ENCODE results near the gene SUMO4. TPM values are rescaled to one million over a fixed set of nuclear protein-coding genes. Genes with fewer than 3 reads are reported as not detected.

The SUMO4 gene
- total and polyA plus RNA-seq, 4 donors, result 0.83 to 3.3 (median 0.84) TPM; not detected in 1

DNA sequence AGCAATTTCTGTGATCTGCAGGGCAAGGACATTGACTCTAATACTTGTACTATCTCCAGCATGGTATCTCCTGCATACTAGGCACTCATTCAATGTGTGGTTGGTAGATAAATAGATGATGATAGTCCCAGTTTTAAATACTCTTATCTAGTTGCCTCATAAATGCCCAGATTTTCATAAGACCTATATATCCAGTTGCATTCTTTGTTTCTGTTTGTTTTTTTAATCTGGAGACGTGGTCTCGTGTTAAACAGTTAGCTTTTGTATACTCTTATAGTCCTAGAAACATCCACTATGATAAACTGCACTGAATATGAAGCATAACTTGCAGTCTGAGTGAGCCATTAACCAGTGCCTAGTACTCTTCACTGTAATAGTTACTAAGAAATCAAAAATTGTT lies 35.5 kb upstream of the SUMO4 start:
- peaks cover 3 to 25% (median 12%) of the 10 kb centered on the region in 4 donors for H3K4me1 ChIP-seq (ENCODE audit: control insufficient read depth in 4 of 4, insufficient read depth in 4 of 4, low read length in 3 of 4)
- no peaks in the 10 kb centered on the region for H3K9me3 ChIP-seq (ENCODE audit: control insufficient read depth in 4 of 4, low read length in 3 of 4)
- H3K9ac ChIP-seq (ENCODE audit: low read depth in 1 of 2, low read length in 2 of 2), result no peak overlapping the region
- no peak overlapping the region for H3K27ac ChIP-seq (ENCODE audit: low read depth in 1 of 2, low read length in 2 of 2)
- H3K4me3 ChIP-seq (ENCODE audit: low read depth in 1 of 3, low read length in 3 of 3), result no peak overlapping the region
- no peaks in the 10 kb centered on the region for H3K36me3 ChIP-seq (ENCODE audit: control insufficient read depth in 4 of 4, insufficient read depth in 3 of 4, low read depth in 1 of 4, low read length in 3 of 4)
- DNase-seq (ENCODE audit: low spot score), result no peak
- WGBS, result 77% methylated on average over 2 of the region's 2 CpGs
- no peak for TF ChIP-seq FOXA2 (IDR thresholded peaks at IDR 0.05)
- no peak for TF ChIP-seq RAD21 (IDR thresholded peaks at IDR 0.05)
- no peak for TF ChIP-seq SP1 (IDR thresholded peaks at IDR 0.05)
- no peak for TF ChIP-seq YY1 (IDR thresholded peaks at IDR 0.05)
- H3K27me3 ChIP-seq (ENCODE audit: control insufficient read depth in 4 of 4, insufficient read depth in 4 of 4, low read length in 3 of 4), result no peaks in the 10 kb centered on the region

DNA sequence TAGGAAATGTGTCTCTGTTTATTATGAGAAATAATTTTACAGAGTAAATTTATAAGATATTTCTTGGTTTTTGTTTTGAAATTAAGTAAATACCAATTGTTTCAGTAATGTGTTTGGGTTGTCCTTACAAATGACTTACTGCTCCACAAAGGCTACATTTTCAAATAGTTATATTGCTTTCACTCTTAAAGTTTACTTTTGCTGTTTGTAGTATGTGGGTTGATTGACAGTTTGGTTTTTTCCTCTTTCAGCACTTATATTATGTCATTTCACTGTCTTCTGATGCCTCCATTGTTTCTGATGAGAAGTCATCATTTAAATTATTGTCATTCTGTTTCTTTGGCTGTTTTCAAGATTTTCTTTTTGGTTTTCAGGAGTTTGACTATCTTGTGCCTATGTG lies 34.9 kb upstream of the SUMO4 start:
- DNase-seq (ENCODE audit: low spot score), result no peak
- H3K4me1 ChIP-seq (ENCODE audit: control insufficient read depth in 4 of 4, insufficient read depth in 4 of 4, low read length in 3 of 4), result peaks cover 2 to 24% (median 11%) of the 10 kb centered on the region in 4 donors
- H3K36me3 ChIP-seq (ENCODE audit: control insufficient read depth in 4 of 4, insufficient read depth in 3 of 4, low read depth in 1 of 4, low read length in 3 of 4), result no peaks in the 10 kb centered on the region
- H3K27me3 ChIP-seq (ENCODE audit: control insufficient read depth in 4 of 4, insufficient read depth in 4 of 4, low read length in 3 of 4), result no peaks in the 10 kb centered on the region
- H3K4me3 ChIP-seq (ENCODE audit: low read depth in 1 of 3, low read length in 3 of 3), result no peak overlapping the region
- no peak overlapping the region for H3K9ac ChIP-seq (ENCODE audit: low read depth in 1 of 2, low read length in 2 of 2)
- H3K27ac ChIP-seq (ENCODE audit: low read depth in 1 of 2, low read length in 2 of 2), result no peak overlapping the region
- no peaks in the 10 kb centered on the region for H3K9me3 ChIP-seq (ENCODE audit: control insufficient read depth in 4 of 4, low read length in 3 of 4)
- TF ChIP-seq, protein P1, sequence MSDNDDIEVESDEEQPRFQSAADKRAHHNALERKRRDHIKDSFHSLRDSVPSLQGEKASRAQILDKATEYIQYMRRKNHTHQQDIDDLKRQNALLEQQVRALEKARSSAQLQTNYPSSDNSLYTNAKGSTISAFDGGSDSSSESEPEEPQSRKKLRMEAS (IDR thresholded peaks at IDR 0.05), result no peak
- TF ChIP-seq TAF1 (conservative IDR thresholded peaks at IDR 0.05), result no peak
- no peak for TF ChIP-seq NR2F2 (IDR thresholded peaks at IDR 0.05)
- TF ChIP-seq, protein P2, sequence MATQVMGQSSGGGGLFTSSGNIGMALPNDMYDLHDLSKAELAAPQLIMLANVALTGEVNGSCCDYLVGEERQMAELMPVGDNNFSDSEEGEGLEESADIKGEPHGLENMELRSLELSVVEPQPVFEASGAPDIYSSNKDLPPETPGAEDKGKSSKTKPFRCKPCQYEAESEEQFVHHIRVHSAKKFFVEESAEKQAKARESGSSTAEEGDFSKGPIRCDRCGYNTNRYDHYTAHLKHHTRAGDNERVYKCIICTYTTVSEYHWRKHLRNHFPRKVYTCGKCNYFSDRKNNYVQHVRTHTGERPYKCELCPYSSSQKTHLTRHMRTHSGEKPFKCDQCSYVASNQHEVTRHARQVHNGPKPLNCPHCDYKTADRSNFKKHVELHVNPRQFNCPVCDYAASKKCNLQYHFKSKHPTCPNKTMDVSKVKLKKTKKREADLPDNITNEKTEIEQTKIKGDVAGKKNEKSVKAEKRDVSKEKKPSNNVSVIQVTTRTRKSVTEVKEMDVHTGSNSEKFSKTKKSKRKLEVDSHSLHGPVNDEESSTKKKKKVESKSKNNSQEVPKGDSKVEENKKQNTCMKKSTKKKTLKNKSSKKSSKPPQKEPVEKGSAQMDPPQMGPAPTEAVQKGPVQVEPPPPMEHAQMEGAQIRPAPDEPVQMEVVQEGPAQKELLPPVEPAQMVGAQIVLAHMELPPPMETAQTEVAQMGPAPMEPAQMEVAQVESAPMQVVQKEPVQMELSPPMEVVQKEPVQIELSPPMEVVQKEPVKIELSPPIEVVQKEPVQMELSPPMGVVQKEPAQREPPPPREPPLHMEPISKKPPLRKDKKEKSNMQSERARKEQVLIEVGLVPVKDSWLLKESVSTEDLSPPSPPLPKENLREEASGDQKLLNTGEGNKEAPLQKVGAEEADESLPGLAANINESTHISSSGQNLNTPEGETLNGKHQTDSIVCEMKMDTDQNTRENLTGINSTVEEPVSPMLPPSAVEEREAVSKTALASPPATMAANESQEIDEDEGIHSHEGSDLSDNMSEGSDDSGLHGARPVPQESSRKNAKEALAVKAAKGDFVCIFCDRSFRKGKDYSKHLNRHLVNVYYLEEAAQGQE (IDR thresholded peaks at IDR 0.05), result no peak
- no peak for TF ChIP-seq JUND (IDR thresholded peaks at IDR 0.05)
- TF ChIP-seq, protein P3, sequence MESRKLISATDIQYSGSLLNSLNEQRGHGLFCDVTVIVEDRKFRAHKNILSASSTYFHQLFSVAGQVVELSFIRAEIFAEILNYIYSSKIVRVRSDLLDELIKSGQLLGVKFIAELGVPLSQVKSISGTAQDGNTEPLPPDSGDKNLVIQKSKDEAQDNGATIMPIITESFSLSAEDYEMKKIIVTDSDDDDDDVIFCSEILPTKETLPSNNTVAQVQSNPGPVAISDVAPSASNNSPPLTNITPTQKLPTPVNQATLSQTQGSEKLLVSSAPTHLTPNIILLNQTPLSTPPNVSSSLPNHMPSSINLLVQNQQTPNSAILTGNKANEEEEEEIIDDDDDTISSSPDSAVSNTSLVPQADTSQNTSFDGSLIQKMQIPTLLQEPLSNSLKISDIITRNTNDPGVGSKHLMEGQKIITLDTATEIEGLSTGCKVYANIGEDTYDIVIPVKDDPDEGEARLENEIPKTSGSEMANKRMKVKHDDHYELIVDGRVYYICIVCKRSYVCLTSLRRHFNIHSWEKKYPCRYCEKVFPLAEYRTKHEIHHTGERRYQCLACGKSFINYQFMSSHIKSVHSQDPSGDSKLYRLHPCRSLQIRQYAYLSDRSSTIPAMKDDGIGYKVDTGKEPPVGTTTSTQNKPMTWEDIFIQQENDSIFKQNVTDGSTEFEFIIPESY (IDR thresholded peaks at IDR 0.05), result no peak
- TF ChIP-seq FOXA1 (IDR thresholded peaks at IDR 0.05), result no peak
- TF ChIP-seq HNF4G (IDR thresholded peaks at IDR 0.05), result no peak
- TF ChIP-seq YY1 (IDR thresholded peaks at IDR 0.05), result no peak
- TF ChIP-seq EGR1 (IDR thresholded peaks at IDR 0.05; ENCODE audit: low read depth in 2 of 2), result no peak
- TF ChIP-seq SP1 (IDR thresholded peaks at IDR 0.05), result no peak

DNA sequence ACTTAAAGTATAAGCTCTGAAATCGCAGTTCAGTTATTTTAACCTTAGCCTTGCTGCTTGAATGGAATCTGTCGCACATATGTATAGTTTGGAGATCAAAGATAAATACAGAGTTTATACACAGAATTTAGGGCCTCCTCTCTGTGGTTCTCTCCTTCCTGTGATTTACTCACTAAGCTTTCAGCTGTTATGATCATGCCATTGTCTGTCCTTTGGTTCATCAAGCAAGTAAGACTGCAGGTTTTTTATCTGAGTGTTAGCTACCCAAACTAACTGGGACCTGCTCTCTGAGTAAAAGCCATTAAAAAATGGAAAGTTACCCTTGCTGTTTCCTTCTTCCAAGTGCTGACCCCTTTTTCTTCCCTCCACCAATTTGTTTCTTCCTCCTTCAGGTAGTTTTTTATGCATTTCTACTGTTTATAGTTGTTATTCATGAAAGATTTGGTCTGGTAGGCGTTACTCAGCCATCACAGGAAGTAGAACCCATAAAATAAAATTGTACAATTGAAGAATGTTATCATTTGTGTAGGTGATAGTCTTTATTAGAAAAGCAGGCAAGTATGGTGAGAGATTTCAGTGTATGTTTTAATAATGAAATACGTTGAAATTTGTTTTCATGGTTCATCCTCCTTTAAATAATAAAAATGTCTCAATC lies 33.7 kb upstream of the SUMO4 start:
- DNase-seq (ENCODE audit: low spot score), result no peak
- peaks cover 0 to 24% (median 6%) of the 10 kb centered on the region in 4 donors for H3K4me1 ChIP-seq (ENCODE audit: control insufficient read depth in 4 of 4, insufficient read depth in 4 of 4, low read length in 3 of 4)
- 85% methylated on average over 4 of the region's 4 CpGs for WGBS
- H3K27me3 ChIP-seq (ENCODE audit: control insufficient read depth in 4 of 4, insufficient read depth in 4 of 4, low read length in 3 of 4), result no peaks in the 10 kb centered on the region
- TF ChIP-seq, protein P3 (IDR thresholded peaks at IDR 0.05), result no peak
- TF ChIP-seq, protein P4, sequence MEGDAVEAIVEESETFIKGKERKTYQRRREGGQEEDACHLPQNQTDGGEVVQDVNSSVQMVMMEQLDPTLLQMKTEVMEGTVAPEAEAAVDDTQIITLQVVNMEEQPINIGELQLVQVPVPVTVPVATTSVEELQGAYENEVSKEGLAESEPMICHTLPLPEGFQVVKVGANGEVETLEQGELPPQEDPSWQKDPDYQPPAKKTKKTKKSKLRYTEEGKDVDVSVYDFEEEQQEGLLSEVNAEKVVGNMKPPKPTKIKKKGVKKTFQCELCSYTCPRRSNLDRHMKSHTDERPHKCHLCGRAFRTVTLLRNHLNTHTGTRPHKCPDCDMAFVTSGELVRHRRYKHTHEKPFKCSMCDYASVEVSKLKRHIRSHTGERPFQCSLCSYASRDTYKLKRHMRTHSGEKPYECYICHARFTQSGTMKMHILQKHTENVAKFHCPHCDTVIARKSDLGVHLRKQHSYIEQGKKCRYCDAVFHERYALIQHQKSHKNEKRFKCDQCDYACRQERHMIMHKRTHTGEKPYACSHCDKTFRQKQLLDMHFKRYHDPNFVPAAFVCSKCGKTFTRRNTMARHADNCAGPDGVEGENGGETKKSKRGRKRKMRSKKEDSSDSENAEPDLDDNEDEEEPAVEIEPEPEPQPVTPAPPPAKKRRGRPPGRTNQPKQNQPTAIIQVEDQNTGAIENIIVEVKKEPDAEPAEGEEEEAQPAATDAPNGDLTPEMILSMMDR (IDR thresholded peaks at IDR 0.05; ENCODE audit: low read depth, low read length, missing input control), result no peak
- TF ChIP-seq YY1 (IDR thresholded peaks at IDR 0.05), result no peak
- H3K4me3 ChIP-seq (ENCODE audit: low read depth in 1 of 3, low read length in 3 of 3), result no peak overlapping the region
- no peak overlapping the region for H3K27ac ChIP-seq (ENCODE audit: low read depth in 1 of 2, low read length in 2 of 2)
- H3K9me3 ChIP-seq (ENCODE audit: control insufficient read depth in 4 of 4, low read length in 3 of 4), result no peaks in the 10 kb centered on the region
- H3K9ac ChIP-seq (ENCODE audit: low read depth in 1 of 2, low read length in 2 of 2), result no peak overlapping the region
- peaks cover 0 to 3% (median 0%) of the 10 kb centered on the region in 4 donors for H3K36me3 ChIP-seq (ENCODE audit: control insufficient read depth in 4 of 4, insufficient read depth in 3 of 4, low read depth in 1 of 4, low read length in 3 of 4)
